Kidney epithelial cell (primary cell): ENCODE measurements around the gene NPEPL1. TPM values are rescaled to one million over a fixed set of nuclear protein-coding genes. Genes with fewer than 3 reads are reported as not detected.

Experiments
- DNase-seq: peaks from one replicate; pipeline ENCODE4 v3.0.0-alpha.2; 2010; ENCODE audit warnings: low read depth
- H3K27me3 ChIP-seq: 2 replicates; pipeline ENCODE4 v1.6.0; 2011; ENCODE audit warnings: low read length; ENCODE audit not compliant: control insufficient read depth, insufficient read depth
- H3K36me3 ChIP-seq: 2 replicates; pipeline ENCODE4 v1.5.1; 2011; ENCODE audit warnings: low read length; ENCODE audit not compliant: control insufficient read depth, insufficient read depth
- H3K4me3 ChIP-seq: 2 replicates; pipeline ENCODE4 v1.5.1; 2011; ENCODE audit warnings: low read depth, mild to moderate bottlenecking, control low read depth, low read length
- total RNA-seq: library from RNA; depleted of rRNA; stranded (reverse); fragments of >200 nt; gene quantifications from 2 replicates; pipeline ENCODE4 v1.2.3, GENCODE V29; 2015
- TF ChIP-seq, protein P1 (sequence below): IDR thresholded peaks from 2 replicates; pipeline ENCODE4 v1.5.1; 2011; ENCODE audit warnings: mild to moderate bottlenecking, moderate library complexity, low read length, control low read depth, inconsistent platforms; ENCODE audit not compliant: insufficient read depth, poor library complexity, severe bottlenecking

NPEPL1 gene
- total RNA-seq, 1 donor from 2014 or later = 29.7 TPM

DNA sequence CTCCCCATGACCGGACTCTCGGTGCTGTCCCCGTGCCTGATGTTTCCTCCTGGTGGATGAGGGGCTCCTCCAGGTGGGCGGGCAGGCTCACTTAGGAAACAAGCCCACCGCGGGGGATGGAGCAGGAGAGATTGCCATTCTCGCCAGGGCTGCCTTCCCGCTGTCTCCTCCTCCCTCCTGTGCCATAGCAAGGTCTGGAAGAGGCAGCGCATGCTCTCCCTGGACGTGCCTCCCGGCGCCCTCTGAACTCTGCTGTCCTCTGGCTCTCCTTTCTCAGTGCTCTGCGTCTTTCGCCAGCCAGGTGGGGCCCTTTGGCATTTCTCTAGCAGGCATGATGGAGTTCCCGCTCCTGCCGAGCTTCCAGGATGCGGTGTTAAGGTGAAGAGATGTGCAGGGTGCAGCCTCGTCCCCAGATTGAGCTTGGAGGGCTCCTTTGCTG is 17.4 kb upstream of the NPEPL1 start:
- TF ChIP-seq, protein P1, sequence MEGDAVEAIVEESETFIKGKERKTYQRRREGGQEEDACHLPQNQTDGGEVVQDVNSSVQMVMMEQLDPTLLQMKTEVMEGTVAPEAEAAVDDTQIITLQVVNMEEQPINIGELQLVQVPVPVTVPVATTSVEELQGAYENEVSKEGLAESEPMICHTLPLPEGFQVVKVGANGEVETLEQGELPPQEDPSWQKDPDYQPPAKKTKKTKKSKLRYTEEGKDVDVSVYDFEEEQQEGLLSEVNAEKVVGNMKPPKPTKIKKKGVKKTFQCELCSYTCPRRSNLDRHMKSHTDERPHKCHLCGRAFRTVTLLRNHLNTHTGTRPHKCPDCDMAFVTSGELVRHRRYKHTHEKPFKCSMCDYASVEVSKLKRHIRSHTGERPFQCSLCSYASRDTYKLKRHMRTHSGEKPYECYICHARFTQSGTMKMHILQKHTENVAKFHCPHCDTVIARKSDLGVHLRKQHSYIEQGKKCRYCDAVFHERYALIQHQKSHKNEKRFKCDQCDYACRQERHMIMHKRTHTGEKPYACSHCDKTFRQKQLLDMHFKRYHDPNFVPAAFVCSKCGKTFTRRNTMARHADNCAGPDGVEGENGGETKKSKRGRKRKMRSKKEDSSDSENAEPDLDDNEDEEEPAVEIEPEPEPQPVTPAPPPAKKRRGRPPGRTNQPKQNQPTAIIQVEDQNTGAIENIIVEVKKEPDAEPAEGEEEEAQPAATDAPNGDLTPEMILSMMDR = no peak
- no peak for DNase-seq
- H3K27me3 ChIP-seq = no peaks in the 10 kb centered on the region
- H3K4me3 ChIP-seq = no peak overlapping the region
- no peaks in the 10 kb centered on the region for H3K36me3 ChIP-seq

- Histone ChIP-seq H3K4me3 (no peak overlapping the region), H3K27me3 (no peaks in the 10 kb centered on the region), H3K36me3 (no peaks in the 10 kb centered on the region)
- TF ChIP-seq, protein P1 = no peak
- DNase-seq = no peak
Observed at GRCh38 chr20:58675641-58676040, 17.0 kb upstream of the NPEPL1 start.

GRCh38 chr20:58676161-58676560 is 16.4 kb upstream of the NPEPL1 start:
- Histone ChIP-seq H3K4me3 (no peak overlapping the region), H3K36me3 (no peaks in the 10 kb centered on the region), H3K27me3 (no peaks in the 10 kb centered on the region)
- DNase-seq = no peak
- TF ChIP-seq, protein P1 = no peak

DNA sequence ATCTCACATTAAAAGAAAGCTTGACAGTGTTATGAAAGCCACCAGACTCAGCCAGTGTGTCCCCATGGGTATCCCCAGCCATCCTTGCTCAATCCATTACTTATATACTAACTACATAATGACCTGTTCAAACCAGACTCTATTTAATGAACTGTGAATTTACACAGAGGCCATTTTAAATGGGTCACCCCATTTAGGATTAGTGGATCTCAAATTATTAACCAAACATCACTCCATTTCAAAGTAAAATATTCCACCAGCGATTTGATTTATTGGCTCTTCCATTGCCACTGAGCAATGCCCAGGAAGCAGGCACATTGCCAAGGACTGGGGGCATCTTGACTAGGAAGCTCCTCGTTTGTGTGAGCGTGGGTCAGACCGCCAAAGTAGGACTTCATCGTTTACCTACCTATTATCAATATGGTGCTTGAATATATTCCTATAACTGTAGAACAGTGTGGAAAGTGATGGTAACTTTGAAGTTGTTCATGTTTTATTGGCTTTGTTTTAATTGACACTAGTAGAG is 15.5 kb upstream of the NPEPL1 start:
- TF ChIP-seq, protein P1 = no peak
- H3K36me3 ChIP-seq = no peaks in the 10 kb centered on the region
- H3K4me3 ChIP-seq = no peak overlapping the region
- no peaks in the 10 kb centered on the region for H3K27me3 ChIP-seq
- no peak for DNase-seq

DNA sequence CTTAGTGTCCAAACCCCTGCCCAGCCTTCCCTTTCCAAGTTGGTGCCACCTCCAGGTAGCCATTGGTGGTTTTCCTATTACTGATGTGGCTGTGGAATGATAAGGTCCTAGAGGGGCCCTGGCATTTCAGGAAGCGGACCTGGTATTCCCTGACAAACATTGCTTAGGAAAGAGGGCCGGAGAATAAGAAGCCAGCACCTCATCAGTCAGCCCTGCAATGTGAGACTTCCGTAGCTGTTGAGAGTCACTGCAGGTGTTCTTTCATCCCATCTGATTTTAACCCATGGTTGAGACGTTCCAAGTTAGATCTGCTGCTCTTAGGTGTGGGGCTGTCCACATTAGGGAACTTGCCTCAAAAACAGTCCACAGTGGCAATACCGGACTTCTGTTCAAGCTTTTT is 14.8 kb upstream of the NPEPL1 start:
- Histone ChIP-seq H3K36me3 (no peaks in the 10 kb centered on the region), H3K27me3 (no peaks in the 10 kb centered on the region), H3K4me3 (no peak overlapping the region)
- DNase-seq = no peak
- TF ChIP-seq, protein P1 = no peak

GRCh38 chr20:58678806-58679205 is 13.8 kb upstream of the NPEPL1 start:
- TF ChIP-seq, protein P1 = no peak
- Histone ChIP-seq H3K4me3 (no peak overlapping the region), H3K36me3 (no peaks in the 10 kb centered on the region), H3K27me3 (no peaks in the 10 kb centered on the region)
- no peak for DNase-seq
